GM21528 (cell line): ENCODE results near the gene NTMT2.

ENCODE experiments used
- ATAC-seq: cut with Tn5 transposase; IDR thresholded peaks from one replicate; pipeline ENCODE4 v1.9.1; 2021; ENCODE audit warnings: mild to moderate bottlenecking, moderate library complexity; ENCODE audit not compliant: unreplicated experiment, low FRiP score

NTMT2 gene

DNA sequence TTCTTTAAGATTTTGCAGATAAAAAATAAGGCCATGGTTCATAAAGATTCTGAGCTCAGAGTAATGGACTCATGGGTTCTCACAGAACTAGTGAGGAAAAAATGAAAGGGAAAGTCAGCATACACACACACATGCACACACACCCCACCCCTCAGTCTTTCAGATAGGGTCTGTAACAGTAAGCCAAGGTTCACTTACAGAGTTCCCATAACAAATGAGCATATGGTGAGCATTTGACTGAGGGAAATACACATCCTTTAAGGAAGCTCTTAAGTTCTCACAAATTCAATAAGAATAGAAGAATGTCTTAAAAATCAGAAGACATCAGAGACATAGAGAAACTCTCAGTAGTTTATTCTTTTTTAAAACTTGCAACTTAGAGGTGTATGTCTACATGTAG lies 57.9 kb downstream of the NTMT2 start:
- ATAC-seq: no peak

DNA sequence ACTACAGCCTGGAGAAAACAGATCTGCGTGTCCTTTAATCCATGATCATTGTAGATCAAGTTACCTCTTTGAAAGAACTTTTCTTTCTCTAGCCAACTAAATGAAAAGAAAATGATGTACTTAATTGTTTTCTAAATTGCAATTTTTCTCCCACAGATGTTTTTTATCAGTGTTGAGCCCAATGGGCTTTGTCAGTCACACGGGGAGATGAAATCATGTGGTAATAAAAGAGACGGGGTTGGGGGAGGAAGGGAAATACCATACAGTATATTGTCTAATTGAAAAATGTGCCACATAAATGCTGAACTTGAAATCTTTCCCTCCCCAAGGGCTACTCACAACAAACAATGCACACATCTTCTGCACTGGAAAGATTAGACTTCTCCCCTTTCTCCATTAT lies 58.4 kb downstream of the NTMT2 start:
- no peak for ATAC-seq

DNA sequence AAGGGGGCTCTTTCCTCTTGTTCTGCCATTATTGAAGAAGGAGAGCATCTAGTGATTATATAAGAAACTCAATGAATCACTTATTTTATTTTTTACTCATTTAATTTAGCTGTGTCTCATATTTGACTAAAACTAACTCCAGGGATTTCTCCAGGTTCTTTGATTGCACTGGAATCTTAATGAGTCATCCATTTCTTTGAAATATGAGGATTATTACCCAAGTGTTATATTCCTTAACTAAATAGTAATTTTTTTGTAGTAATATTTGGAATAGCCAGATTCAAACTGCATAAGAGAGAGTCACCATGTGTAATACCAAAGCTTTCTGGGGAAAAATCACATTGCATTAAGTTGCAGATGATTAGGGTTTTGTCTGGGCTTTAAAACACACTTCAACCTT lies 59.5 kb downstream of the NTMT2 start:
- no peak for ATAC-seq

DNA sequence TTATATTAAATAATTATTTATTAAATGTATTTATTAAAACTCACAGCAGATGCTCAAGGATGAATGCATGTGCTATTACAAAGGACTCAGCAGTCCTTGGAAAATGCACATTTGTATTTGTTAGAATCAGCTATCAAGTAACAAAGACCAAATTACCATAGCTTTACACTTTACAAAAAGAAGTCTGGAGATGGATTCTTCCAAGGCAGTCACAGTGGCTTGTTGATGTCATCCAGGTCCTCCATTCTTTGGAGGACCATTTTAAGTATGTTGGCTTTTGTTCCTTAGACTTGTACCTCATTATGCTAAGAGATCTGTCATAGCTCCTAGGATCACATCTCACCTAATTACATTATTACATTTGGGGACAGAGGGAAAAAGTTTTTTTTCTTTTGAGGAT lies 63.4 kb downstream of the NTMT2 start:
- ATAC-seq: no peak

DNA sequence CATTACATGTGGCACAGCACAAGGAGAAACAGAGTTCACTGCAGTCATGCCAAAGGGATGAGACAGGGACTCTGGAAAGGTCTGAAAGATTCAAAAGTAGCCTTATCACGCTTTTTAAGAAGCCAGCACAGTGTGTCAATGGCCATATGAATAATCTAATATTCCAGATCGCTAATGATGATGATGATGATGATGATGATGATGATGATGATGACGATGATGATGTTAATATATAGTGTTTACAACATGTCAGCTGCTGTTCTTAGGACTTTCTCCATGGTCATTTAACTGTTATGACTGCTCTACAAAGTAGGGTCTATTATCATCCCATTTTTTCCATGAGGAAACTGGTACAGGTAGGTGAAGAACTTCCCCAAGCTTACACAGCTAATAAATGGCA lies 64.4 kb downstream of the NTMT2 start:
- ATAC-seq: no peak

DNA sequence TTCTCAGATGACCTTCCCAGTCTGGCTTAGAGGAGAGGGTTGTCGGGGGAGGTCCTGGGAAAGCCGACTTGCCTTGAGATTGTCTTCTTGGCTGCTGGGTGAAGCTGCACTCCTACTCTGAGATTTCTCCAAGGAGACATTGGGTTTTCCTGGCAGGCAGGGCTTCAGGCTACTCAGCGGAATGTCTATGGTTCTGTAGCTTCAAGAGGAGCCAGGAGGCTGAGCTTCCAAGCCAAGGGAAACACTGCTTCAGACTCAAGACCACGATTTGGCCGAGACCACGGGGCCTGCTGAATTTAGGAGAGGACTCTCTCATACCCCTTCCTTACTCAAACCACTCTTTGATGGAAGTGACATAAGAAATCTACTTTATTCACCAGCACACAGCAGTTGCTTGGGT lies 67.8 kb downstream of the NTMT2 start:
- ATAC-seq: no peak

DNA sequence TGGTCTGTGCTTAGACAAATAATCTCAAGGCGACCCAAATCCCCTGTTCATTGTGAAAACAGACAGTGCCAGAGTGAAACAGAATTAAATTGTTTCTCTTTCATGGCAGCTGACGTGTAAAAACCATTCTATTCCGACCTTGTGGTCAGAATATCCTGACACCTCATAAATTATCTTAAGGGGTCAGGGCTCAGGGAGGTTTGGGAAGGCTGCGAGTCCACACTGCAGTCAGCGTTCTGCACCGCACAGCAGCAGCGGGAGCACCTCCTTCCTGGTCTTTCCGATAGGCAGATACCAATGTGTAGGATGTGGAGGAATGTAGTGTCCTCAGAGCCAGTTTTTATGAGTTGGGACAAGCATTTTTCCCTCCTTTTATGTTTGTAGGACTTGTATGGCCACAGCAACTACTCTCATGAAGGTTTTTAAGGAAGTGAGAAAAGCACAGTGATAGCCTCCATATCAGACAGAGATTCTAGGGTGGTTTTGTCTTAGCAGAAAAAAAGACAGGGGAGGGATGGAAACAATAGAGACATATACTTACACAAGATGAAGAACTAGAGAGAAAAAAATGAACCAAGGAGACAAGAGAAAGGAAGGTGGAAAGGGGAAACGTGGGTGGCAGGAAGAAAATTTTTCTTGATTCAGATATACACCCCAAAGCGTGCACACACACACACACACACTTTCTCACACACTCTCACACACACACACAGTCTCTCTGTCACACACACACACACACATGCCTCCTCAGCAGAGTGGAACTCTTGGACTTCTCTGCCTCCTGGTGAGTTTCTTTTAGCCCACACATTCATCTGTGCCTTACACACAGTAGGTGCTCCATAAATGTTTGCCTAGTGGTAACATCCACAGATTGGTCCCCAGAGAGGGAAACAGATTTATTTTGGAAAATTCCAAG lies 68.6 kb downstream of the NTMT2 start:
- no peak for ATAC-seq

DNA sequence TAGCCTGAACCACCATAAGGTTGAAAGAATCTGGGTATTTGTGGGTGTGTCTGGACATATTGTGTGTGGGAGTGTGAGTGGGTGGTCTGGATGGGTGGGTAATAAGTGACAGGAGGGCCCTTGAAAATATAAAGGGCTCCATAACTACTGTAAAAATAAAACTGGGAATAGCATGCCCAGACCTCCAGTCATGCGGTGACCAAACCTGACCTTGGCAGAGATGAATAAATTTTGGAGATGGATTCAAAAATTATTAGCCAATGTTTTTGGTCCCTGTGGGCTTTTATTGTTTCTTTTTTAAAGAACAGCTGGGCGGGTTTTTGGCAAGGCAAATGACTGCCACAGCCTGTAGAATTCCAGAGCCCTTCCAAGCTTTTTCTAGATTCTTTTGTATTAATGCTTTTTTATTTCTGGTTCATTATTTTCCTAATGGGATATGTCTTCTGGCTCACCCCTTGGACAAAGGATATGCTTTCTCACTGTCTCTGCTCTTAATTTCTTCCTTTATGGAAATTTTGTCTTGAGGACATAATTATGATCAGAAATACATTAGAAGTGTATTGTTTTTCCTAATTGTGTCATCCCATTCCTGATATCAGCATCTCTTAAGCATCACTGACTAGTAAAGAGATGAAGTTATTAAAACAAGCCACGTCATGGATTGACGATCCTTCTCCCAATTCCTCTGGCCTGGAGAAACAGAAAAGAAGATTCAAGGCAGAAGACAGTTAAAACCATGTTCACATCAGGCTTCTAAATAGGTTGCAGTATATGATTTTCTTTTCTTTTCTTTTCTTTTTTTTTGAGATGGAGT lies 69.5 kb downstream of the NTMT2 start:
- no peak for ATAC-seq

DNA sequence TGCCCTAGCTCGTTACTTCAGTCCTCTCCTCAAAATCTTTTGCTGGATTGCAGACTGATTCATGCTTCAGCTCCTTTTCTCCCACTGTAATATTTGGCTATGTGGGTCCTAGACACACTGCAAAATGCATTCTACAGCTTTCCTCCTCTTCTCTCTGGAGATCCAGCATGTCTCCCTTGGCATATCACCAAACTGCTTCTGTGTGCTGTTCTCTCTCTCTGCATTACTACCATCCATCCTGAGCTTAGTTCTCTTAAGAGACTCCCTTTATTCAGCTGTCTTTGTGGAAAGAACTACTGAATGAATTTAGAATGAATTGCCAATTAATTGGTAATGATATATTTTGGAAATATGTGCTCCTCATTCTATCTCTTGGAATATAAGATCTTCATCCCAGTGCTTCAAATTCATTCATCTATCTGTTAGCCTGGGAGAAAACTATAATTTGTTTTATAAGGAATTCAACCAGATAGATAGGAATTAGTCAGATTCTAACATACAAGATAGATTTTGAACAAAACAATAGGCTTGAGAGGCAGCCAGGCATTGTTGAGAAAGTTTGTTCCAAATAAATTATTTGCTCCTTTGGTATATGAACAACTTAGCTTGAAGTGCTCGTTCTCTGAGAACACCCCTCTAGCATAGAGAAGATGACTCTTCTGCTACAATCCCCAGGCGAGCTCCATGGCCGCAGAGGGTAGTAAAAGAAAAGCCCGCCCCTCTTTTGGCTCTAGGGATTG lies 71.9 kb downstream of the NTMT2 start:
- ATAC-seq: no peak

DNA sequence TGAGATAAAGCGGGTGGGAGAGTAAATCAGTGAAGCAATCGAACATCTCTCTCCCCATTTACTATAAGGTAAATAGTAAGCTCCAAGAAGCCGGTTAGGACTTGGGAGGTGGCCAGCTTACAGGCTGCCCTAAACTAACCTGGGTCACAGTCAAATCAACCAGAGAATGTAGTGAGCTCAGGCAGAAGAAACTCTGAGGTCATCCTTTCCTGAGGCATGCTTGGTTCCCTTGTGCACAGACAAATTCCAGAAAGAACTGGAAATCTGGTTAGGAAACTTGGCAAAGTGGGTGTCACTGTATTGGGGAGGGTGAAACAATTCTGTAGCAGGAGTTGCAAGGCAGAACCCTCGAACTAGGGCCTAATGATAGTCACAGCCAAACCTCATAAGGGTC lies 72.5 kb downstream of the NTMT2 start:
- no peak for ATAC-seq
